OCI-LY3 (cell line): ENCODE measurements around the gene CCDC78.

Experiments
- H2AFZ ChIP-seq: fragments of 200-600, 300-600 bp; shearing (Covaris generic); 2 replicates; pipeline ENCODE4 v1.6.0; 2014; ENCODE audit warnings: antibody characterized with exemption, low read depth, low read length
- H3K27ac ChIP-seq: fragments of 200-600, 300-600 bp; sonication (generic); 2 replicates; pipeline ENCODE4 v1.5.1; 2014; ENCODE audit warnings: mild to moderate bottlenecking, low read length, moderate library complexity, mixed read lengths
- H3K27me3 ChIP-seq: fragments of 200-600, 300-600 bp; sonication (generic); 2 replicates; pipeline ENCODE4 v1.6.1; 2014; ENCODE audit warnings: low read depth, low read length, mixed read lengths
- H3K36me3 ChIP-seq: fragments of 200-600, 300-600 bp; sonication (generic); replicated peaks from 2 replicates; pipeline ENCODE3; 2014; ENCODE audit warnings: low read depth, low read length, mixed read lengths
- H3K4me1 ChIP-seq: fragments of 300-600, 200-600 bp; sonication (generic); 2 replicates; pipeline ENCODE4 v1.6.1; 2014; ENCODE audit warnings: low read length, mixed read lengths
- H3K4me2 ChIP-seq: fragments of 200-600, 300-600 bp; sonication (generic); 2 replicates; pipeline ENCODE4 v1.6.1; 2014; ENCODE audit warnings: low read length, mixed read lengths
- H3K4me3 ChIP-seq: fragments of 300-600, 200-600 bp; sonication (generic); 2 replicates; pipeline ENCODE4 v1.5.1; 2014; ENCODE audit warnings: antibody characterized with exemption, mild to moderate bottlenecking, low read length, moderate library complexity
- H3K79me2 ChIP-seq: fragments of 300-600, 200-600 bp; shearing (Covaris generic); 2 replicates; pipeline ENCODE4 v1.6.1; 2014; ENCODE audit warnings: mild to moderate bottlenecking, low read length, mixed read lengths
- H3K9ac ChIP-seq: fragments of 300-600, 200-600 bp; shearing (Covaris generic); 2 replicates; pipeline ENCODE4 v1.6.0; 2014; ENCODE audit warnings: mild to moderate bottlenecking, low read length, moderate library complexity
- H3K9me3 ChIP-seq: fragments of 200-600, 300-600 bp; shearing (Covaris generic); 2 replicates; pipeline ENCODE4 v1.6.1; 2014; ENCODE audit warnings: low read length, mixed read lengths; ENCODE audit not compliant: insufficient read depth
- H4K20me1 ChIP-seq: fragments of 200-600, 300-600 bp; sonication (generic); 2 replicates; pipeline ENCODE4 v1.6.1; 2016; ENCODE audit warnings: low read length, mixed read lengths; ENCODE audit not compliant: insufficient read depth
- EZH2phosphoT487 ChIP-seq: fragments of 200-600 bp; shearing (Covaris generic); IDR thresholded peaks from 2 replicates; pipeline ENCODE4 v1.6.1; 2018; ENCODE audit warnings: antibody characterized with exemption, mixed run types, low read depth
- TF ChIP-seq, protein P1 (sequence below): fragments of 200-600, 300-600 bp; sonication (generic); IDR thresholded peaks from 2 replicates; pipeline ENCODE4 v1.5.1; 2014; ENCODE audit warnings: antibody characterized with exemption, low read length, low read depth

The CCDC78 gene

DNA sequence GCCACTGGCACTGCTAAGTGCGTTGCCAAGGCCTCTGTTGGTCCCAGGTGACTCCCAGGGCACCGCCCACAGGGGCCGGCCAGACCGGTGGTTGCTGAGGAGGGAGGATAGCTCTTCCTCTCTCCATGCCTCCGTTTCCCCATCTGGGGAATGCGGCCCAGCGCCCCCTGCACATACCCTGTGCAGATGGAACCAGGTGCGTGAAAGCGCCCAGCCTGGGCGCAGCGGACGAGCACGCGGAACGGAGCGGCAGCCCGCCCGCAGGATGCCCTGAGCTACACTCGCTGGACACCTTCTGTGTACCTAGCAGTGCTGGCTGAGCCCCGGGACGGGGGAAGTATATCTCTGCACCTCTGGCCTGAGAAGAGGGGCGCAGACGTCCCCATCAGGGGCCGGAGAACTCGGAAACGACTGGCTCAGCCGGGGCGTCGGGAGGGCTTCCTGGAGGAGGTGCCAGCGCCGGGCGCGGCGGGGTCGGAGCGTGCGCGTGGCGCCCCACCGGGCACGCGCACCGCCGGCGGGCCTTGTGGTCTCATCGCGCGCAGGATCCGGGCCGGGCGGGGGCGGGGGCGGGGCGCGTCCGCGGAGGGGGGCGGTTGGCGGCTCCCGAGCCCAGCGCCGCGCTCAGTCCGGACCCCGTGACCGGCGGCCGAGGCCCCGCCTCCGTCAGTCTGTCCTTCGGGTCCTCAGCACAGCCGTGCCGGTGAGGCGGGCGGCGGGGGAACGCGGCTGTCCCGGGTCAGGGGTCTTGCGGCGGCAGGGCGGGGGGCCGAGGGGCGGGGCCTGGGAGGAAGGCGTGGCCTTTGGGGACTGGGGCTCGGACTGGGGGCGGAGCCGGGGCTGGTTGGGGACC, at the start of gene CCDC78, which contains the start of gene HAGHL:
TSS of gene CCDC78 (minus strand) at position 6 of the 853 bp plus-strand sequence. CDS start 76 bp downstream, outside the sequence.
TSS of gene HAGHL (plus strand) at position 669 of the 853 bp plus-strand sequence. CDS start 404 bp downstream, outside the sequence.
- H3K27ac ChIP-seq: peak within 1 kb of the TSS; percentile 35
- H3K9ac ChIP-seq: peak within 1 kb of the TSS; percentile 89
- H3K36me3 ChIP-seq: peaks cover 3% of the 10 kb centered on the region
- H3K4me3 ChIP-seq: peak within 1 kb of the TSS; percentile 90
- H3K79me2 ChIP-seq: peaks cover 4% of the 10 kb centered on the region; the same call in 1 of the 2 replicates
- H3K4me2 ChIP-seq: peak within 1 kb of the TSS; percentile 91
- no peaks in the 10 kb centered on the region for H3K9me3 ChIP-seq
- peaks cover 14% of the 10 kb centered on the region for H3K4me1 ChIP-seq
- no peaks in the 10 kb centered on the region for H3K27me3 ChIP-seq
- peak within 1 kb of the TSS; percentile 45; the same call in 1 of the 2 replicates for H2AFZ ChIP-seq
- H4K20me1 ChIP-seq: peaks cover 2% of the 10 kb centered on the region; the same call in 1 of the 2 replicates
- no peak for TF ChIP-seq EZH2phosphoT487
- TF ChIP-seq, protein P1, sequence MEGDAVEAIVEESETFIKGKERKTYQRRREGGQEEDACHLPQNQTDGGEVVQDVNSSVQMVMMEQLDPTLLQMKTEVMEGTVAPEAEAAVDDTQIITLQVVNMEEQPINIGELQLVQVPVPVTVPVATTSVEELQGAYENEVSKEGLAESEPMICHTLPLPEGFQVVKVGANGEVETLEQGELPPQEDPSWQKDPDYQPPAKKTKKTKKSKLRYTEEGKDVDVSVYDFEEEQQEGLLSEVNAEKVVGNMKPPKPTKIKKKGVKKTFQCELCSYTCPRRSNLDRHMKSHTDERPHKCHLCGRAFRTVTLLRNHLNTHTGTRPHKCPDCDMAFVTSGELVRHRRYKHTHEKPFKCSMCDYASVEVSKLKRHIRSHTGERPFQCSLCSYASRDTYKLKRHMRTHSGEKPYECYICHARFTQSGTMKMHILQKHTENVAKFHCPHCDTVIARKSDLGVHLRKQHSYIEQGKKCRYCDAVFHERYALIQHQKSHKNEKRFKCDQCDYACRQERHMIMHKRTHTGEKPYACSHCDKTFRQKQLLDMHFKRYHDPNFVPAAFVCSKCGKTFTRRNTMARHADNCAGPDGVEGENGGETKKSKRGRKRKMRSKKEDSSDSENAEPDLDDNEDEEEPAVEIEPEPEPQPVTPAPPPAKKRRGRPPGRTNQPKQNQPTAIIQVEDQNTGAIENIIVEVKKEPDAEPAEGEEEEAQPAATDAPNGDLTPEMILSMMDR: no peak

GRCh38 chr16:775236-775796, 49.1 kb upstream of the CCDC78 start:
- H3K4me3 ChIP-seq: no peak overlapping the region
- no peak overlapping the region for H2AFZ ChIP-seq
- peaks cover 15% of the 10 kb centered on the region for H3K27me3 ChIP-seq
- H3K9ac ChIP-seq: no peak overlapping the region
- no peaks in the 10 kb centered on the region for H4K20me1 ChIP-seq
- no peak overlapping the region for H3K27ac ChIP-seq
- no peaks in the 10 kb centered on the region for H3K4me1 ChIP-seq
- no peaks in the 10 kb centered on the region for H3K79me2 ChIP-seq
- H3K4me2 ChIP-seq: no peak overlapping the region
- TF ChIP-seq, protein P1: no peak
- TF ChIP-seq EZH2phosphoT487: no peak
- no peaks in the 10 kb centered on the region for H3K9me3 ChIP-seq
- H3K36me3 ChIP-seq: no peaks in the 10 kb centered on the region

- Histone ChIP-seq H3K9ac (no peak overlapping the region), H3K9me3 (no peaks in the 10 kb centered on the region), H3K4me3 (no peak overlapping the region), H3K4me1 (no peaks in the 10 kb centered on the region), H3K36me3 (no peaks in the 10 kb centered on the region), H3K79me2 (no peaks in the 10 kb centered on the region), H3K27me3 (peaks cover 15% of the 10 kb centered on the region), H3K4me2 (no peak overlapping the region), H3K27ac (no peak overlapping the region), H4K20me1 (no peaks in the 10 kb centered on the region), H2AFZ (no peak overlapping the region)
- TF ChIP-seq EZH2phosphoT487: no peak
- TF ChIP-seq, protein P1: no peak
Measured at GRCh38 chr16:774086-775001, 48.1 kb upstream of the CCDC78 start.
